ENCODE data around the gene GFOD1.
A peak's percentile ranks its signal among the peaks of the same experiment; 100 is the strongest.

Gene GFOD1

DNA sequence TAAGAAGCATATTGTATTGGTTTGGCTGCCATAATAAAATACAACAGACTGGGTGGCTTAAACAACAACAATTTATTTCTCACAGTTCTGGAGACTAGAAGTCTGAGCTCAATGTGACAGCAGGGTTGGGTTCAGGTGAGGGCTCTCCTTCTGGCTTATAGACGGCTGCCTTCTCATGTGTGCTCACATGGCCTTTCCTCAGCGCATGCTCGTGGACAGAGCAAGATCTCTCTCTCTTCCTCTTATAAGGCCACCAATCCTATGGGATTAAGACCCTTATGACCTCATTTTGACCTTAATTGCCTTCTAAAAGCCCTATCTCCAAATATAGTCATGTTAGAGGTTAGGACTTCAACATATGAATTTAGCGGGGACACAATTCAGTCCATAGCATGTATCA lies 32.4 kb upstream of the GFOD1 start:
- TF ChIP-seq GLIS3 (CRISPR knock-in tag; IDR thresholded peaks at IDR 0.05) (no peak), CSRNP3 (CRISPR knock-in tag; IDR thresholded peaks at IDR 0.05) (no peak), ZNF565 (CRISPR knock-in tag; conservative IDR thresholded peaks at IDR 0.05; ENCODE audit: low read depth) (no peak), TOX (CRISPR knock-in tag; IDR thresholded peaks at IDR 0.05; ENCODE audit: borderline replicate concordance) (no peak), CSDC2 (CRISPR knock-in tag; IDR thresholded peaks at IDR 0.05) (no peak), CREB5 (CRISPR knock-in tag; IDR thresholded peaks at IDR 0.05; ENCODE audit: low read depth) (no peak), BACH2 (CRISPR knock-in tag; IDR thresholded peaks at IDR 0.05; ENCODE audit: borderline replicate concordance) (no peak), ARNTL (CRISPR knock-in tag; IDR thresholded peaks at IDR 0.05; ENCODE audit: borderline replicate concordance, low read depth) (no peak), ZFP3 (CRISPR knock-in tag; IDR thresholded peaks at IDR 0.05) (no peak), ZNF8 (CRISPR knock-in tag; IDR thresholded peaks at IDR 0.05) (no peak), PPARA (CRISPR knock-in tag; IDR thresholded peaks at IDR 0.05; ENCODE audit: borderline replicate concordance) (no peak), RARB (CRISPR knock-in tag; IDR thresholded peaks at IDR 0.05) (no peak), TSHZ2 (CRISPR knock-in tag; IDR thresholded peaks at IDR 0.05) (no peak), ISL1 (CRISPR knock-in tag; IDR thresholded peaks at IDR 0.05) (no peak), SNAI2 (CRISPR knock-in tag; IDR thresholded peaks at IDR 0.05) (no peak), ESRRG (CRISPR knock-in tag; IDR thresholded peaks at IDR 0.05) (no peak)
- TF ChIP-seq, protein P1, sequence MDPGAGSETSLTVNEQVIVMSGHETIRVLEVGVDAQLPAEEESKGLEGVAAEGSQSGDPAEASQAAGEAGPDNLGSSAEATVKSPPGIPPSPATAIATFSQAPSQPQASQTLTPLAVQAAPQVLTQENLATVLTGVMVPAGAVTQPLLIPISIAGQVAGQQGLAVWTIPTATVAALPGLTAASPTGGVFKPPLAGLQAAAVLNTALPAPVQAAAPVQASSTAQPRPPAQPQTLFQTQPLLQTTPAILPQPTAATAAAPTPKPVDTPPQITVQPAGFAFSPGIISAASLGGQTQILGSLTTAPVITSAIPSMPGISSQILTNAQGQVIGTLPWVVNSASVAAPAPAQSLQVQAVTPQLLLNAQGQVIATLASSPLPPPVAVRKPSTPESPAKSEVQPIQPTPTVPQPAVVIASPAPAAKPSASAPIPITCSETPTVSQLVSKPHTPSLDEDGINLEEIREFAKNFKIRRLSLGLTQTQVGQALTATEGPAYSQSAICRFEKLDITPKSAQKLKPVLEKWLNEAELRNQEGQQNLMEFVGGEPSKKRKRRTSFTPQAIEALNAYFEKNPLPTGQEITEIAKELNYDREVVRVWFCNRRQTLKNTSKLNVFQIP (CRISPR knock-in tag; IDR thresholded peaks at IDR 0.05; ENCODE audit: borderline replicate concordance, low read depth), result no peak
- TF ChIP-seq, protein P2, sequence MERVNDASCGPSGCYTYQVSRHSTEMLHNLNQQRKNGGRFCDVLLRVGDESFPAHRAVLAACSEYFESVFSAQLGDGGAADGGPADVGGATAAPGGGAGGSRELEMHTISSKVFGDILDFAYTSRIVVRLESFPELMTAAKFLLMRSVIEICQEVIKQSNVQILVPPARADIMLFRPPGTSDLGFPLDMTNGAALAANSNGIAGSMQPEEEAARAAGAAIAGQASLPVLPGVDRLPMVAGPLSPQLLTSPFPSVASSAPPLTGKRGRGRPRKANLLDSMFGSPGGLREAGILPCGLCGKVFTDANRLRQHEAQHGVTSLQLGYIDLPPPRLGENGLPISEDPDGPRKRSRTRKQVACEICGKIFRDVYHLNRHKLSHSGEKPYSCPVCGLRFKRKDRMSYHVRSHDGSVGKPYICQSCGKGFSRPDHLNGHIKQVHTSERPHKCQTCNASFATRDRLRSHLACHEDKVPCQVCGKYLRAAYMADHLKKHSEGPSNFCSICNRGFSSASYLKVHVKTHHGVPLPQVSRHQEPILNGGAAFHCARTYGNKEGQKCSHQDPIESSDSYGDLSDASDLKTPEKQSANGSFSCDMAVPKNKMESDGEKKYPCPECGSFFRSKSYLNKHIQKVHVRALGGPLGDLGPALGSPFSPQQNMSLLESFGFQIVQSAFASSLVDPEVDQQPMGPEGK (CRISPR knock-in tag; IDR thresholded peaks at IDR 0.05; ENCODE audit: borderline replicate concordance), result no peak
- ATAC-seq, result no peak

DNA sequence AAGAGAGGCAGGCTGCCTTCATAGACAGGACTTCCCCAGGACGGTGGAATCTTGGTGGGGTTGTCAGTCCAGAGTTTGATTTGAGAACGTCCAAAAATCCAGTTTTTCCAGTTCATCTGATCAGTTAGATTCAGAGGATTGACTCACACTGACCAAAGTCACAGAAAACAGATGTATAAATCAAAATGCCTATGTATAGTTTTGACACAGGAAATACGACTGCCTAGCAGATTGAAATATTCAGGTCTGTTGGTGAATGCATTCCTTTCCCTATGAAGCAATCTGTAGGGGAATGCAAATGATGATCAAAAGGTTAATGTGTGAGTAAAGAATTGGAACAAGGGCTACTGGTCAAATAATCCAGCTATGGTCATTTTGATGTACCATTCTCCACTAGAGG lies 29.7 kb upstream of the GFOD1 start:
- ATAC-seq, result peak; percentile 69
- TF ChIP-seq TSHZ2 (CRISPR knock-in tag; IDR thresholded peaks at IDR 0.05) (no peak), ESRRG (CRISPR knock-in tag; IDR thresholded peaks at IDR 0.05) (no peak), TOX (CRISPR knock-in tag; IDR thresholded peaks at IDR 0.05; ENCODE audit: borderline replicate concordance) (no peak), BACH2 (CRISPR knock-in tag; IDR thresholded peaks at IDR 0.05; ENCODE audit: borderline replicate concordance) (no peak), ZNF565 (CRISPR knock-in tag; conservative IDR thresholded peaks at IDR 0.05; ENCODE audit: low read depth) (no peak), CSRNP3 (CRISPR knock-in tag; IDR thresholded peaks at IDR 0.05) (no peak), CSDC2 (CRISPR knock-in tag; IDR thresholded peaks at IDR 0.05) (no peak), RARB (CRISPR knock-in tag; IDR thresholded peaks at IDR 0.05) (no peak), TCF4 (CRISPR knock-in tag; IDR thresholded peaks at IDR 0.05; ENCODE audit: borderline replicate concordance) (no peak), ZNF8 (CRISPR knock-in tag; IDR thresholded peaks at IDR 0.05) (no peak), ZC3H10 (CRISPR knock-in tag; IDR thresholded peaks at IDR 0.05) (no peak), GLIS3 (CRISPR knock-in tag; IDR thresholded peaks at IDR 0.05) (no peak), ZNF70 (CRISPR knock-in tag; IDR thresholded peaks at IDR 0.05) (no peak), SNAI2 (CRISPR knock-in tag; IDR thresholded peaks at IDR 0.05) (no peak), PPARA (CRISPR knock-in tag; IDR thresholded peaks at IDR 0.05; ENCODE audit: borderline replicate concordance) (no peak), ARNTL (CRISPR knock-in tag; IDR thresholded peaks at IDR 0.05; ENCODE audit: borderline replicate concordance, low read depth) (no peak)
- TF ChIP-seq, protein P2 (CRISPR knock-in tag; IDR thresholded peaks at IDR 0.05; ENCODE audit: borderline replicate concordance), result no peak

Measured in SK-N-SH treated with all-trans-retinoic acid at 6 μM for 48 hours (cell line).